ENCODE measurements around the gene TRAPPC3.
"Not testable (repeated sequence)": the region's sequence is repeated elsewhere in the genome, so short reads cannot be mapped to it uniquely, and the experiment has no call there.

Gene TRAPPC3

DNA sequence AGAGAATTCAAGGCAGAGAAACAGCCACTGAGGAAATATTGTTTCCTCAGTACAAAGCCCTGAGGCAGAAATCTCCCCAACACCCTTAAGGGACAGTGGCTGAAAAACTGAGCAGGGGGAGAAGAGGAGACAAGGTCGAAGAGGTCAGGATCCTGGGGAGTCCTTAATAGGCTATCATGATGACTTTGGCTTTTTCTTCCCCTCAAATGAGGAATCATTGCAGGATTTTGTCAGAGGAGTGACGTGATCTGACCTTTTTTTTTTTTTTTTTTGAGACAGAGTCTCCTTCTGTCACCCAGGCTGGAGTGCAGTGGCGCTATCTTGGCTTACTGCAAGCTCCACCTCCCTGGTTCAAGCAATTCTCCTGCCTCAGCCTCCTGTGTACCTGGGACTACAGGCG, 16.9 kb upstream of the TRAPPC3 start:
- DNase-seq (ENCODE audit: low read depth): no peak

DNA sequence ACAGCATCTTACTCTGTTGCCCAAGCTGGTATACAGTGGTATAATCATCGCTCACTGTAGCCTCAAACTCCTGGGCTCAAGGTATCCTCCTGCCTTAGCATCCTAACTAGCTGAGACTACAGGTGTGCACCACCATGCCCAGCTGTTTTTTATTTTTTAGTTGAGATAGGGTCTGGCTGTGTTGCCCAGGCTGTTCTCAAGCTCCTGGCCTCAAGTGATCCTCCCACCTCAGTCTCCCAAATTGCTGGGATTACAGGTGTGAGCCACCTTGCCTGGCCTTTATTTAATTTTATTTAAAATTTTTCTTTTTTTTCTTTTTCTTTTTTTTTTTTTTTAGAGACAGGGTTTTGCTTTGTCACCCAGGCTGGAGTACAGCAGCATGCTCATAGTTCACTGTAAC, 15.9 kb upstream of the TRAPPC3 start:
- no peak for DNase-seq (ENCODE audit: low read depth)

DNA sequence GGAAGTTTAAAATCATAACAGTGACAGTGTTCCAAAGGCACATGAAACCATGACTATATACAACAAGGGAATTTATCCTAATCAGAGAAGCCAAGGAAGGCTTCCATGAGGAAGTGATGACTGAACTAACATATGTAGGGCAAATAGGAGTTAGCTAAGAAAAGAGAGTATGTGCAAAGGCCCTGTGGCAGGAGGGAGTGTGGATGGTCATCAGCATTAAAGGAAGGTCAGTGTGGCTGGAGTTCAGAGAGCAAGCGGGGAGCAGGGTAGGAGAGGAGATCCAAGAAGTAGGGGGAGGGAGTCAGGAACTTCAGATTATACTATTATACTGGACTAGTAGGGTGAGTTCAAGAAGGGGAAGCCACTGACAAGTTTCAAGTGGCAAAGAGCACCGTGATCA, 15.1 kb upstream of the TRAPPC3 start:
- no peak for DNase-seq (ENCODE audit: low read depth)

DNA sequence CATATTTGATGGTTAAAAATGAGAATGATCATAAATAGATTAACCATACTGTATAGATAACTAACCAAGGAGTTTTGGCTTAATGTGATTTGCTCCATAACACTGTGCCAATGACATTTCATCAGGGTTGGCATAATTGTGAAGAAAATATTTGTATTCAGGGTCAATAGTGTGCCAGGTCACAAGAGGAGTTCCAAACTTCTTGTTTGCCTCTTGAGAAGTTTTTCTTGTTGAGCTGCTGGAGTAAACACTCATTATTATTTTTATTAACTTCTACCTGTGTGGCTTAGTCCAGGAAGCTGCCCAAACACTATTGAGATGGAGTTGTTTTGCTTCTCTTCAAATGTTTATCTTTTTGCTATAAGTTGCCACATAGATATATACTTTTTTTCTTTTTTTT, 14.1 kb upstream of the TRAPPC3 start:
- DNase-seq (ENCODE audit: low read depth): no peak

DNA sequence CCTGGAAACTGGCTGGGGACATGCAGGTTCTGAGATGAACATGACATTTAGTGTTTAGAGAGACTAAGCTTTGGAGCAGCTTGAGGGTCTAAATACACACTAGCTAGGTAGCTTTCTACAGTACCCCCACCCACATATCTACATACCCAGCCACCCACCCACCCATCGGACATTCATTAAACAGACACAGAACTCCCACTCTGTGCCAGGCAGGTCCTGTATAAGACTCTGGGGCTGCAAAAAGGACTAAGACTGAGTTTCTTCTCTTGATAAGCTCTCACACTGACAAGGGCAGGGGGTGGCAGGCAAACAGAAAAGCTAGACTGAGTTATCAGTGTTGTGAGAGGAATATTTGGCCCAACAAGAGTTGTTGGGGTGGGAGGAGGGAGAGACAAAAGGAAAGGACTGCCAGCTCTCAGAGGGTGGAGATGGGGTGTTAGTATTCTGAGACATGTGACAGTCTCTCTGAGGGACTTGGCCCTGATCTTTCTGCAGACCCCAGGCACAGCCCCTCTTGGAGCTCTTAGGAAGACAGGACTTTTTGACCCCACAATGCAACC, 13.5 kb upstream of the TRAPPC3 start:
- DNase-seq (ENCODE audit: low read depth): no peak

DNA sequence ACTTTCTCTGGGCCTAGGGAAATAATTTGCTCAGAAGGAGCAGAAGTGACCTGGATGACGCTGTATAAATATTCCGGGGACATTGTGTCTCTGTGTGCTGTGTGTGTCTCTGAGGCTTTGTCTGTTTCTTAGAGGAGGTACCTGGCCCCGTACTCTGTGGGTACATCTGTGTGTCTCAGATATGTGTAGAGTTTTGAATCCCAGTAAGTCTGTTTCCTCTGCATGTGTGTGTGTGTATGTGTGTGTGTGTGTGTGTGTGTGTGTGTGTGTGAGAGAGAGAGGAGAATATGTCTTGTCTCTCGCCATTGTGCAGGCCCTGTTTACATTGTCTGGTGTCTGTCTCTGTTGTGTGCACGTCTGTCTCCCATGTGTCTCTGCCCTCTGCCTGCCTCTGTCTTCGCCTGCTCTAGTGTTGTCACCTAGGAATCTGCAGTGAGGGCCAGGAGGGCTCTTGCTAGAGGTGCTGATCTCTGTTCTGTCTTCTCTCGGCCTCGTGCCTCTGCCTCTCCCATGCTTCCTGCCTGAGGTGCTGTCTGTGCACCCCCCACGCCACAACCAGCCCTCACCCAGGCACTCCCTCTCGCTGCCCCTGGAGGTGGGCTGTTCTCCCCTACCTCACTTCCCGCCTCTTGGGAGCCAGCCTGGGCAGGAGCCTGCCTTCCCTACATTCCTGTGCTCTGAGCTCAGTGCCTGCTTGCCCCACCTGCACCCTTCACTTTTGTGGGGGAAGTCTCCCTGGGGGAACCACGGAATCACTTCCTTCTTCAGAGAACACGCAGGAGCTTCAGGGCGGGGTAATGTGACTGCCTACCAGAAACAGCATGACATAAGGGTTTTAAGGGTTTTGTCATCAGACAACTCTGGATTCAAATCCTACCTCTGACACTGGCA, 12.6 kb upstream of the TRAPPC3 start:
- no peak for DNase-seq (ENCODE audit: low read depth)

DNA sequence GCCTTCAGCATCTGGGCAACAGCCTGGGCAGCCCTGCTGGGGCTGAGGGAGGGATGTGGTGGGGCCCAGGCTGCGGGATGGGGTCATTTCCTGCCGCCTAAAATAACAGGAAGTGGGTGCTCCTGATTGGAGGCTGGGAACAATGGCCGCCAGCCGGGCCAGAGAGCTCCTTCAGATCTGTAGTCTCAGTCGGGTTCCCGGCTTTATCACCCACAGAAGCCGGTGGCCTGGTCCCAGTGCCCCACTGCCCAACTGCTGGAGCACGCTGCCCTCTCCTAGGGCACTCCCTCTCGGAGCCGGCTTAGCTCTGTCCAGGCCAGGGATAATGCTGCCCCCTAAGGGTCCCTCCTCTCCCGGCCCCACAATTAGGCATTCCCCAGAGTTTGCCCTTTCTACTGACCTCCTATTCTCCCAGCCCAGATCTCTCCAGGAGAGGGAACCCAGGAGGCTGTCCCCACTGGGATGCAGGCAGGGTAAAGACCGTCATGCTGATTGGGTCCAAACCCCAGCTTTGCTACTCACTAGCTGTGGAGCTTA, 11.7 kb upstream of the TRAPPC3 start:
- DNase-seq (ENCODE audit: low read depth): peak; percentile 82

DNA sequence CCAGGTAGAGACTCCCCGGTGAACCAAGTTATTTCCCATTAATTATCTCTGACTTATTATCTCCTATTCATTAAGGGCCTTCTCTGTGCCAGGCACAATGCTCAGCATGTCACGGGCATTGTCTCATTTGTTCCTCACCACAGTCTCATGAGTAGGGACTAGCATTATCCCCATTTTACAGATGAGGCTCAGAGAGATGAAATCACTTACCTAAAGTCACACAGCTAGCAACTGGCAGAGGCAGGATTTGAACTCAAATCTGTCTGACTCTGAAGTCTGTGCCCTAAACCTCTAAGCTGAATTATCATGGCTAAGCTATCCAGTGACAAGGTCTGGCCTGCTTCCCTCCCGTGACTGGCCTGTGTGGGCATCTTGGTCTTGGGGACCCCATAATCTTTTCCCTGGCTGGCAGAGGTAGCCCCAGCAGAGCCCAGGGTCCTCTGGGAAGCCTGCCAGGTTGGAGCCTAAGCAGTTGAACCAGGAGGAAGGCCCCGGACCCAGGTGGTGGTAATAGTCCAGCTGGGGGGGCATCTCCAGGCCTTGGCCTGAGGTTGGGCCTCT, 11.2 kb upstream of the TRAPPC3 start:
- DNase-seq (ENCODE audit: low read depth): no peak

DNA sequence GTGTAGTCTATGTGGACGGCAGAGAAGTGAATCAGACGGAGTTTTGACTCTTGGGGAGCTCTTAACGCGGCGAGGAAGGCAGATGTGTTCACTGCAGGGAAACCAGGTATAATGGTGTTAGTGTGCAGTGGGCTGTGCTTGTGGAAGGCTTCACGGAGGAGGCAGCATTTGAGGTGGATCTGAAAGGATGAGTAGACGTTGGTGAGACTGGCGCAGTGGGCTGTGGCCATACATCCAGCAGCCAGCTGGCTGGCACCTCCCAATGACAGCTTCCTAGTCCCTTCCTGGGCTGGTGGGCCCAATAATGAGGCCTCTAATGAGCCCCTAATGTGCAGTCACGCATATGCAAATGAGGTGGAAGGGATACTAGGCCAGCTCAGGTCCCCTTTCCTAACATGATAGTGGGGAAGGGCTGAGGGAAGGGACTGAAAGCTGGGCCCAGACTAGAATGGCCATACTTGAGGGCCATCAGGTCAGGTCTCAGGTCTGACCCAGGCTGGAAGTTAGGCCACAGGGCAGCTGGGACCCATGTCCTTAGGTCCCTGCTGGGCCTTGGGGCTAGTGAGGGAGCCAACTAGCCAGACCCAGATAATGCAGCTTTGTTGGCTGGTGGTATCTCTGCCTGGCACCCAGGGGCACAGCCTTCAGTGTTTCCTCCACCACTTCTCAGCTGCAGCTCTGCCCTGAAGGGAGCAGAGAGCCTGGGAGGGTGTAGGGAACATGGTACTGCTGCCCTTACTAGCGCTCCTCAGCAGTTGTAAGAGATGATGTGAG, 10.5 kb upstream of the TRAPPC3 start:
- no peak for DNase-seq (ENCODE audit: low read depth)

DNA sequence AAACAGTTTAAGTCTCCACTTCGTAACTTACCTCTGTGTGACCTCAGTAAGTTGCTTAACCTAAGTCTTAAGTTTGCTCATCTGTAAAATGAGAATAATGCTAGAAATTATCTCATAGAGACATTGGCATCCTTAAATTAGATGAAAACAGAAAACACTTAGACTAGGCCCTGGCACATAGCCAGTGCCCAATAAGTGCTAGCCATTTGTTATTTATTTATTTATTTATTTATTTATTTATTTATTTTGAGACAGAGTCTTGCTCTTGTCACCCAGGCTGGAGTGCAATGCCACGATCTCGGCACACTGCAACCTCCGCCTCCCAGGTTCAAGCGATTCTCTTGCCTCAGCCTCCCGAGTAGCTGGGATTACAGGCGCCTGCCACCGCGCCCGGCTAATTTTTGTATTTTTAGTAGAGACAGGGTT, 9.6 kb upstream of the TRAPPC3 start:
- not testable (repeated sequence) for DNase-seq (ENCODE audit: low read depth)

DNA sequence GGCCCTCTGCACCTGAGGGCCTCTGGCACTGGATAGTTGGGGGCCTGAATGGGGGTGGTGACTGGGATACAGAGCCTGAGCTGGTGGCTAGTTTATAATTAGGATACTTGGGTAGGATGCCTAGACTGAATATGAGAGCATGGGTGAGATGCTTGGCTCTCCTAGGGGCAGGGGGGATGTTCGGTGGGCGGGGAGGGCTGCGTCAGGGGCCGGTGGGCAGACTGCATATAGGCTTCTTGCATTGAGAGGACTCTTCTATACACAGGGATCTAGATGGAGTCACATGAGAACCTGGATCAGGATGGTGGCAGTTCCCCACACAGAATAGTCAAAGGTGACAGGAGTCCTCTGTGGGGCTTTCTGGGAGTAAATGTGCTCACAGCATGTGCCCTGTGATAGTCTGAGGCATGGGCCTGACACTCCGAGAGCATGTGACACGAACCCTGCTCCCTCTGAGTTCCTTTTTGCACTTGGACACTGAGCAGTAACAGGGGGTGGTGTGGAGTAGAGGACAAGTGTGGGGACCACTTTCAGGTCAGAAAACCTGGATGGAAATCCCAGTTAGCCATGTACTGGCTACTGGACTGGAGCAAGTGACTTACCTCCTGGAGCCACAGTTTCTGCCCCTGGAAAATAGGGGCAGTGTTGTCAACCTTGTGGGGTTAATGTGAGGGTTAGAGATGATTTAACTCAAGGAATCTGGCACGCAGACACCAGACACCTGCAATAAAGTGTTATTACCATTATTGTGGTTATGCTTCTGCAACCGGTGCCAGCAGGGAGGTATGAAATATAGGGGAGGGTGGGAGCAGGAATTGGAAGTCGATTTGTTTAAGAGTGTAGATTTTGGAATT, 8.9 kb upstream of the TRAPPC3 start:
- no peak for DNase-seq (ENCODE audit: low read depth)

DNA sequence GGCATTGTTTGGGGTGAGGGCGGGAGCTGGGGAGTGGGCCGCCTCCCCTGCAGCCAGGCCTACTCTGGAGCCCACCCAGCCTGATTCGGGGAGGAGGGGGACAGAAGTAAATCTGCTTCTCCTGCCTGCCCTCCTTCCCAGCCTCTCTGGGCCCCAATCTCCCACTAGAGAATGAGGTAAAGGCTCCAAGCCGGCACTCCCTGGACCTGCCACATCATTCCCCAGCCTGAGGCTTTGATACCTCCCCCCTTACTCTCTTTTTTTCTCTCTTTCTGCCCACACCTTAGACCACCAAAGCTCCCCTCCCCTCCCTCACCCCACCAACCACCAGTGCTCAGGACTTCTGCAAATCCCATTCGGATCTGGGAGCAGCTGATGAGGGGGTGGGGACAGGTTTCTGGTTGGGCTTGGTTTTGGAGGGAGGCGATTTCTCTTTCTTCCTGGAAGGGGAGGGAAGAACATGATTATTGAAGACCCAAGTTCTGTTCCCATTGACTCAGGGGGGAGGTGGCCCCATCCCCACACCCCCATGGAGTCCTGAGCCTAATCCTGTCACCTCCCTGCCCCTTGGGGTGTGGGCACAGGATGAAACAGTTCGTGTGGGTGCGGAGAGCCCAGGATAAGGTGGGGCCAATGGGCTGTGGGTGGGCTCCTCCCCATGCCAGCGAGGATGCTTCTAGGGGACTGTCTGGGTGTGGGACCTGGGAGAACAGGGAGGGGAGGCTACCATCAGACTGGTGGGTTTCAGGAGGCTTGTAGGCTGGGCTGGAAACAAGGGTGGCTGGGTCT, 8.0 kb upstream of the TRAPPC3 start:
- peak; percentile 44 for DNase-seq (ENCODE audit: low read depth)

DNA sequence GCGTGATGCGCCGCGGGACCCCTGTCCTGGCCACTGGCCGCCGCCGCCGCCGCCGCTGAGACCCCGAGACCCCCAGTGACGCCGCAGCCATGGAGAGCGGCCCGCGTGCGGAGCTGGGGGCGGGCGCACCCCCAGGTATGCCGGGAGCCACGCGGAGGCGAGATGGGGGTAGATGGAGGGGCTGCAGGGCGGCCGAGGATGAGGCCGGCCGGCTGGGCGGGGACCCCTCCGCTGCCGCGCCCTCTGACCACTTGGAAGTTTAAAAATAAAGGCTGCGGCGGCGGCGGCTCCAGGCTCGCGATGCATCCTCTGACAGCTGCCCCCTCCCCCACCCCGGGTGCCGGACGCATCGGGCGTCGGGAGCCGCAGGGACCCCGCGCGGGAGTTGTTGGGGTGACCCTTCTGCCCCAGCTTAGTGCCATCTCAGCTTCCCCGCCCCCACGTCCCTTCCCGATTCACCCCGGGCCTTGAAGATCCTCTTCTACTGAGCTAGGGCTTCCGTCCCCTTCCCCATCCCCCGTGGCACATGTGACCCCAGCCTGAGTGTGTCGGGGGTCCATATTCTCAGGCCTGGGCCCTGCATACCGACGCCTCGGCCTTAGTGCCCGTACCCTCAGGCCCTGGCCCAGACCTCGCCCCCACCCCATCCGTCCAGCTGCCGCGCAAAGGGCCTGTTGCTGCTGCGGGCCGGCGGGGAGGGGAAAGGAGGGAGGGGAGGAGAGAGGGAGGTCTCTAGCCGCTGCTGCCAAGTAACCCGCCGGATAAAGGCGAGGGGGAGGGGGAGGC, 7.2 kb upstream of the TRAPPC3 start:
- peak; percentile 69 for DNase-seq (ENCODE audit: low read depth)

DNA sequence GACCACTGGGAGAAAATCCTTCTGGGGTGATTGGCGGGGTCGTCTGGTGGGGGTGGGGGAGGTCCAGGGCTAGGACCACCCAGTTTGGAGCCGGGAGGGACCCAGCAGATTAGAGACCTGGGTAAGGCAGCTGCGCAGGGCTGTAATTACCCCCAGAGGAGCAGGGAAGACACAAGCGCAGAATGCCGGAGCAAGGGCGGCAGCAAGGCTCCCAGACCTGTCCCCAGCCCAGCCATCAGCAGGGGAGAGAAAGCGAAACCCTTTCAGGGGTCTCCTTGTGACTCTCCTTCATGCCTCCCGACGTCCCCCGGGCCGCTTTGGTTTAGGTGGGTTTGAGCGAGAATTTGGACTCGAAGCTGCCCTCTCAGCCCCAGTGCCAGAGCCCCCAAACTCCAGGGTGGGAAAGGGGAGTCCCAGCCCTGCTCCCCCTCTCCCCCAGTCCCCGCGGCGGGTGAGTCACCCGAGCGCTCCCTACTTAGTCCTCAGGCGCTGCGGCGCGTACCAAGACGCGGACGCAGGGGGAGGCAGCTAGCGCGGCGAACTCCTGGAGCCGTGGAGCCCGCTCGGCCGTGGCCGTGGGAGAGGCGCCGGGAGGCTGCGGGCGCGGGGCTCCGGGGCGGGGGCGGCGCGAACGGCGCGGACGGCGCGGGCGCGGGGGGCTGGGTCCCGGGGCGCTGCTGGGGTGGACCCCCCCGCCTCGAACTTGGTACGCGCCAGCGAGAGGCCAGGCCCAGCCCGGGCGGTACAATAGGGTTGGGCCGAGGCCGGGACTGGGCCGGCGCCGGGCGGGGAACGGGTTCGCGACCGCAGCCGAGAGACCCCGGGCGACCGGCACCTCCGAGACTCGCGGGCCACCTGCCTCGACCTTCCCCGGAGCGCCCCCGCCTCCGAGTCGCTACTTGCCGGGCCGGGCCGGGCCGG, 6.4 kb upstream of the TRAPPC3 start, which contains the start of gene MAP7D1:
TSS of gene MAP7D1 (plus strand) at position 753 of the 921 bp plus-strand sequence. CDS start 258 bp downstream, outside the sequence.
- DNase-seq (ENCODE audit: low read depth): peak; percentile 85

DNA sequence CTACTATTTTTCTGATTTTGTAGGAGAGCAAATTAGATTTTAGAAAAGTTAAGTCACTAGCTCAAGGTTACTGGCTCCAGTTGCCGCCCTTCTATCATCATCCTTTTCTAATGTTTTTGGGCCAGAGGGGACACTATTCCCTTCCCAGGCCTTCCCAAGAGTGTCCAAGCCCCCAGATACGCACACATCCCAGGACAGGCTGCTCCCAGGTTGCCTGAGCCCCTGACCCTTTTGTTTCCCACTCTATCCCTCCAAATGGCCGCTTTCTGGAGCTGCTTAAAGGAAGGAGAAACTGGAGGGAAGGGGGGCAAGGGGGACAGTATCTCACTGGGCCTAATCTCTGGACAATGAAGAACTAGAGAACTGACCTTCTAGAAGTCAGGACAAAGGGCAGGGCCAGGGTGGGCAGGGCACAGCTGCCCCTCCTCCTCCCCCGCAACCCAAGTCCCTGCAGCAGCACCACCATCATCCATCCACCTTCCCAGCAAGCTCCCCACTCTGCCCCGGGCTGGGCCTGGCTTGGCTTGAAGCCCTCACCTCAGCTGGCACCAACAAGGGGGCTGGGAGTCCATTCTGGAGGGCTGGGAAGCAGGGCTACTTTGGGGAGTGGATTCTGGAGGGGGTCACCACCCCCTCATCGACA, 5.6 kb upstream of the TRAPPC3 start:
- DNase-seq (ENCODE audit: low read depth): no peak

DNA sequence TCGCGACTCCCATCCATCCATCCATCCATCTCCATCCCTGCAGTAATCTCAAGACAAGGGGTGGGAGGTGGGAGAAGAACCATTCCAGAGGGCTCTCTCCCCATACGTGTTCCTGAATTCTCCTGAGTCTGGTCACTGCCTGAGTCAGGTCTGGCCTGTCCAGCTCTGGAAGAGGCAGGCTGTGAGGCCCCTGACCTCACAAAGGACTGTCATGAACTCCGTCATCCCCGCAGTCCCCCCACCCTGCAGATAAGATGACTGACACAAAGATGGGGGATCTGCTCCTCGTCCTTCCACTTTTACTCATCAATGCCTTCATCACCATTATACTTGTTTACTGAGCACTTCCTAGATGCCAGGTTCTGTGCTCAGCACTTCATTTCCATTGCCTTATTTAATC, 5.0 kb upstream of the TRAPPC3 start:
- no peak for DNase-seq (ENCODE audit: low read depth)

DNA sequence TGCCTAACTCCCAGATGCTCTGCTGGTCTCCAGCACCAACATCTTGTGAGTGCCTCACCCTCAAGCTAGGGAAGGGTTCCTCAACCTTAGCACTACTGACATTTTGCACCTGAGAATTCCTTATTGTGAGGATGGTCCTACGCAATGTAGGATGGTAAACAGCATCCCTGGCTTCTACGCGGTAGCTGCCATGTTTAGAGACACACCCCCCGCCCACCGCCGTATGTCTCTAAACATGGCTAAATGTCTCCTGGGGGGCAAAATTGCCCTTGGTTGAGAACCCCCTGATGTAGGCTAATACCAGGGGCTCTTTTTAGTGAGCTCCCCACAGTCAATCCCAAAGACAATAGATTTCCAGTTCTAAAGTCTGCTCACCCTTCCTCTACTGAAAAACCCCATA, 4.2 kb upstream of the TRAPPC3 start:
- no peak for DNase-seq (ENCODE audit: low read depth)

DNA sequence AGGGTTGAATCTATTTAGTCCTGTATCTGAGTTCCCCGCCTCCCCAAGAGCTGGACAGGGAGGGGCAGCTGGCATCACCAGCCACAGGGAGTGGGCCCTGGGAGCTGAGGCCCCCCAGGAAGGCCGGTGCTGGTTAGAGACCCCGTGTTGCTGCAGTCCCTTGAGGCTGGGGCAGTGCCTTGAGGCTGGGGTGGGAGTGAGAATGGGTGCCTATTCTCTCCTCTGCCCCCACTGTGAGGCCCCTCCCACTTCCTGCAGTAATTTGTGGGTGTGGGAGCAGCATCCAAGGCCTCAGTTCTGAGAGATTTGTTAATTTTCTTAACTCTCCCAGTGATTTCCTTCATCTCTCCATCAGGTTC, 2.5 kb upstream of the TRAPPC3 start:
- DNase-seq (ENCODE audit: low read depth): peak; percentile 55

All from EH (cell line).